Endothelial cell of umbilical vein (primary cell): ENCODE measurements around the gene FGF23.

Experiments
- CTCF ChIP-seq, 2 donors: IDR thresholded peaks; 1 replicate in 1 of 2; 2 replicates in 1 of 2; pipeline ENCODE4 v1.5.1; 2011; ENCODE audit warnings: low read length in 2 of 2, mild to moderate bottlenecking in 2 of 2, moderate library complexity in 2 of 2, control low read depth in 1 of 2, inconsistent platforms in 1 of 2, low read depth in 1 of 2; ENCODE audit not compliant: insufficient read depth in 1 of 2; ENCODE audit errors: extremely low read depth in 1 of 2
- EZH2 ChIP-seq: IDR thresholded peaks from 2 replicates; pipeline ENCODE4 v1.6.1; 2012; ENCODE audit warnings: borderline replicate concordance, low read depth, mild to moderate bottlenecking, moderate library complexity, low read length, inconsistent platforms; ENCODE audit not compliant: severe bottlenecking
- FOS ChIP-seq: IDR thresholded peaks from 2 replicates; pipeline ENCODE4 v1.6.1; 2011; ENCODE audit warnings: mild to moderate bottlenecking, low read length, moderate library complexity, borderline replicate concordance; ENCODE audit not compliant: insufficient read depth

GRCh38 chr12:4372653-4373052 lies 6.9 kb downstream of the FGF23 start:
- TF ChIP-seq CTCF (IDR thresholded peaks at IDR 0.05; ENCODE audit: extremely low read depth in 1 of 2, insufficient read depth in 1 of 2, low read depth in 1 of 2, low read length in 2 of 2): no peak
- TF ChIP-seq EZH2: no peak
- no peak for TF ChIP-seq FOS
